Choroid plexus epithelial cell (primary cell): ENCODE measurements around the gene AGPAT1.
"Not testable (repeated sequence)": the region's sequence is repeated elsewhere in the genome, so short reads cannot be mapped to it uniquely, and the experiment has no call there.

Source experiments
- DNase-seq: peaks from one replicate; pipeline ENCODE4 v3.0.0-alpha.2; 2010; ENCODE audit warnings: low read depth
- H3K4me3 ChIP-seq: 2 replicates; pipeline ENCODE4 v1.5.1; 2011; ENCODE audit warnings: low read depth, mild to moderate bottlenecking, control low read depth, low read length, moderate library complexity
- CTCF ChIP-seq: conservative IDR thresholded peaks from 2 replicates; pipeline ENCODE4 v1.5.1; 2011; ENCODE audit warnings: low read depth, mild to moderate bottlenecking, control low read depth, inconsistent platforms, low read length, moderate library complexity

The AGPAT1 gene

GRCh38 chr6:32188381-32189068, 12.6 kb upstream of the AGPAT1 start:
- DNase-seq = no peak
- TF ChIP-seq CTCF = no peak

GRCh38 chr6:32187725-32188380, 12.0 kb upstream of the AGPAT1 start:
- DNase-seq = not testable (repeated sequence)
- peak overlapping the region; percentile 68 for H3K4me3 ChIP-seq

More at GRCh38 chr6:32188381-32189068, 12.6 kb upstream of the AGPAT1 start:
- H3K4me3 ChIP-seq = peak overlapping the region; percentile 68

GRCh38 chr6:32187009-32187709, 11.3 kb upstream of the AGPAT1 start:
- no peak for DNase-seq
- TF ChIP-seq CTCF = no peak
- no peak overlapping the region for H3K4me3 ChIP-seq

GRCh38 chr6:32186151-32186840, 10.4 kb upstream of the AGPAT1 start:
- not testable (repeated sequence) for H3K4me3 ChIP-seq, DNase-seq

- DNase-seq = peak; percentile 91
- H3K4me3 ChIP-seq = not testable (repeated sequence)
Measured at GRCh38 chr6:32185681-32186131, 9.8 kb upstream of the AGPAT1 start.

GRCh38 chr6:32184084-32184640, 8.3 kb upstream of the AGPAT1 start, which contains the start of gene AGER:
AGER (minus strand) TSS chr6:32184253; CDS start chr6:32184222, 31 bp downstream.
- no peak for DNase-seq
- no peak for TF ChIP-seq CTCF
- H3K4me3 ChIP-seq = no peak within 1 kb of the TSS

- no peak for DNase-seq
- H3K4me3 ChIP-seq = no peak overlapping the region
- TF ChIP-seq CTCF = no peak
Measured at GRCh38 chr6:32183483-32184083, 7.7 kb upstream of the AGPAT1 start.

- DNase-seq = no peak
- no peak overlapping the region for H3K4me3 ChIP-seq
- TF ChIP-seq CTCF = no peak
Measured at GRCh38 chr6:32183030-32183429, 7.1 kb upstream of the AGPAT1 start.
